NCI-H1092 (cell line): ENCODE data around the gene FHIT.
"Not testable (repeated sequence)": the region's sequence is repeated elsewhere in the genome, so short reads cannot be mapped to it uniquely, and the experiment has no call there.

ENCODE experiments used
- DNase-seq: peaks from one replicate; lab custom pipeline; 2025; lab: John Stamatoyannopoulos, UW

The FHIT gene

GRCh38 chr3:60919296-60919695, 332.0 kb downstream of the FHIT start:
- no peak for DNase-seq

GRCh38 chr3:60917141-60917540, 334.1 kb downstream of the FHIT start:
- DNase-seq: peak; percentile 2

- no peak for DNase-seq
Measured at GRCh38 chr3:60916546-60916945, 334.7 kb downstream of the FHIT start.

GRCh38 chr3:60913474-60913873, 337.8 kb downstream of the FHIT start:
- no peak for DNase-seq

DNA sequence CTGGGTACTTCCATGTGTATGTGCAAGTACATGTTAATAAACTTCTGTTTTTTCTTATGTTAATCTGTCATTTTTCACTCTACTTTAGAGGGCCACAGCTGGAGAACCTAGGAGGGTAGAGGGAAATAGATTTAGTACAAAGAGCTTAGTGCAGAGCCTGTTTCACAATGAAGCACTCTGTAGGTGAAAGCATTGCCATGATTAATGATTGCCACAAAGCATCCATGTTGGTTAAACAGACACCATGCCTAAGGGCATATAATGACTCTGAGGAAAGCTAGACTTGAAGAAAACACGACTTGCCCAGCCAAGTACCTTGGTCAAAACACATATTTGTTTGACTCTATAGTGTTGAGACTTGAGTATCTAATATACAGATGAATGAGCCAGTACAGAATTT, 338.4 kb downstream of the FHIT start:
- DNase-seq: no peak

- DNase-seq: no peak
Measured at GRCh38 chr3:60912142-60912541, 339.1 kb downstream of the FHIT start.

DNA sequence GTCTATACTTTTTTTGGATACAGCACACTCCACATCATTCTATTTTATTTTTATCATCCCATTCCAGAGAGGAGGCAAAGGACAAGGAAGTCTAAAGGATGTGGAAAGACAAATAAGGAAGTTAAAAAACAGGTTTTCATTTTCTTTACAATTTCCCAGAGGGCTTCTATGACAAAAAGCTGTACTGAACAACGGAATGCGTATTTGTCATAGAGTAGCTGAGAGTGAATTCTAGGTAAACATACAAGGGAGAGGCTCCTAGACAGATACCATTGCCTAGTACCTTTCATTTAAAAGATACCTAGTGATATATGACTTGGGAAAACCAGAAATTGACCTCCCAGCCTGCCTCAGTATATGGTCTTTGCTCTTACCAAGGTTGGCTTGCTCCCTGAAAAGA, 341.7 kb downstream of the FHIT start:
- no peak for DNase-seq

- DNase-seq: no peak
Measured at GRCh38 chr3:60906283-60906682, 345.0 kb downstream of the FHIT start.

- DNase-seq: no peak
Measured at GRCh38 chr3:60898321-60898720, 352.9 kb downstream of the FHIT start.

GRCh38 chr3:60893946-60894345, 357.3 kb downstream of the FHIT start:
- no peak for DNase-seq

- no peak for DNase-seq
Measured at GRCh38 chr3:60890226-60890625, 361.0 kb downstream of the FHIT start.

GRCh38 chr3:60888952-60889351, 362.3 kb downstream of the FHIT start:
- not testable (repeated sequence) for DNase-seq

DNA sequence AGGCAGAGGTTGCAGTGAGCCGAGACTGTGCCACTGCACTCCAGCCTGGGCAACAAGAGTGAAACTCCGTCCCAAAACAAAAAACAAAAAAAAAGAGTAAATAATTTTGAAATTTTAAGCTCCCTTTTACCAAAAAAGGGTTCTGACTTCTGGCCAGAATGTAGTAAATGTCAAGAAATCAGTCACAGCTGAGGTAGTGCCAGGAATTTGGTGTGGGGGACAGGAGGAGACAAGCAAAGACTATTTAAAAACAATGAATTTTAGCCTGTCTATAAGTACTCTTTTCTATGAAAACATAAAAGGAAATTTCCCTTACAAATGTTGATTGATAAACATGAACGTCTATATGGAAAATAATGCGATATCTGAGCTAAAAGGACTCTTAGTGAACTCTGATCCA, 363.7 kb downstream of the FHIT start:
- no peak for DNase-seq

DNA sequence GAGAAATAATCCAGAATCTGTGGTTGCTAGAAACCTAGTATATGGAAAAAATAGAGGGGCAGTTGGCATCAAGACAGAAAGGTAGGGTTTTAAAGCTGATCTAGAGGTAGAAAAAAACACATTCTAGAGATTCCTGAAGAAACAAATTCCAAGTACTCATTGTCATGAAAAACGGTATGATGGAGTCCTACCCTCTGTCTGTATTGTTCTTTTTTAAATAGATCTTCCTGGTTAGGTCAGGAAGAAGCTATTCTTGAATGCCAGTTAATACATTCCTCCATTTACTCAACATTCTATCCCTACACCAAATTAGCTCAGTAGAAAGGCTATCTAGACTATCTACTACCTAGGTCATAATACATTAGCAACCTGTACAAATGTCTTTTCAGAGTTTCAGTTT, 364.7 kb downstream of the FHIT start:
- DNase-seq: no peak

- no peak for DNase-seq
Measured at GRCh38 chr3:60884005-60884404, 367.2 kb downstream of the FHIT start.

GRCh38 chr3:60877188-60877587, 374.1 kb downstream of the FHIT start:
- DNase-seq: no peak

- DNase-seq: no peak
Measured at GRCh38 chr3:60870396-60870795, 380.9 kb downstream of the FHIT start.

DNA sequence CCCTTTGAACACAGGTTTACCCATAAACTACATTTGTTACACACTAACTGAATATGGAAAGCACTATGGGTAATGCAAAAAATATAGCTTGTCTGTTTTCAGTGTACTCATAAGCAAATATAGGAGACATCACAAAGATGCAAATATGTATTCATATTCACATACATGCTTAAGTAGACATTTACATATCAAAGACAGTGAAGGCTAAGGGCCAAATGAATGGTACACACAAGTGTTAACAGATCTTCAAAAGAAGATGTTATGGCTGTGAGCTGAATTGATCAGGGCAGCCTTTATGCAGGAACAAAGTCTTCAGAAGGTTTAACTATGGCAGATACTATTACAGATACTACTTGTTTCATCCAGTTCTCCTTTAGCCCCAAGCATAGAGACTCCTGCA, 384.1 kb downstream of the FHIT start:
- no peak for DNase-seq

DNA sequence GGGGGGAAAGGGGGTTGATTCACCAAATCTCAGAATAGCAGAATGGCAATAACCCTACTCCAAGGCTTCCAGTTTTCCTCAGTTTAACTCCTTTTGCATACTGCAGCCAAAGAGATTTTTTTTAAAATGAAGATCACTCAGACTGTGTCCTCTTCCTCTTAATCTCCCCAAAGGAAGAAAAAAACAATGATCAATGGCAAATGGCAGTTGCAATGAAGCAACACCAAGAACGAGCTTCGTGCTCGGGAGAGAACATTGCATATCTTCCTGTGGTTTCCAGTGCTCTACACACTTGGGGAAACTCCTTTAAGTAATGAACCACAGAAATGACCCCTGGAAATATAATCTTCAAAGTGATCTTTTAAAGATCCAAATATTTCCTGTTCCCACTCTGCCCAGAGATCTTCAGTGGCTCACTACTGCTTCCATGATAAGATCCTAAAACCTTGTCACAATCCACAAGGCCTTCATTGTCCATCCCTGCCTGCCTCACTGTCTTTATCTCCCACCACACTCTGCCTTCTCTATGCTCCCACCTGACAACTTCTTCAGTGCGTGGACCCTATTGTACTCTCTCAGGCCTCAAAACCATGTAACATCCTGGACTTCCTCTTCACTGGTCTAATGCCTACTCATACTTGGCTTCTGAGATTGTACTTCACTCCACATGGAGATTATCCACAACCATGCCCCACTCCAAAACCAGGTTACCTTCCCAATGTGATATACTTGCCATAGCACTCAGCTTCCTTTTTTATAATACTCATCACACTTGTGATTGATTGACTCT, 394.8 kb downstream of the FHIT start:
- no peak for DNase-seq

GRCh38 chr3:60855250-60855649, 396.0 kb downstream of the FHIT start:
- DNase-seq: no peak

- DNase-seq: no peak
Measured at GRCh38 chr3:60854791-60855190, 396.5 kb downstream of the FHIT start.

- no peak for DNase-seq
Measured at GRCh38 chr3:60847791-60848190, 403.5 kb downstream of the FHIT start.

GRCh38 chr3:60844256-60844655, 407.0 kb downstream of the FHIT start:
- no peak for DNase-seq

DNA sequence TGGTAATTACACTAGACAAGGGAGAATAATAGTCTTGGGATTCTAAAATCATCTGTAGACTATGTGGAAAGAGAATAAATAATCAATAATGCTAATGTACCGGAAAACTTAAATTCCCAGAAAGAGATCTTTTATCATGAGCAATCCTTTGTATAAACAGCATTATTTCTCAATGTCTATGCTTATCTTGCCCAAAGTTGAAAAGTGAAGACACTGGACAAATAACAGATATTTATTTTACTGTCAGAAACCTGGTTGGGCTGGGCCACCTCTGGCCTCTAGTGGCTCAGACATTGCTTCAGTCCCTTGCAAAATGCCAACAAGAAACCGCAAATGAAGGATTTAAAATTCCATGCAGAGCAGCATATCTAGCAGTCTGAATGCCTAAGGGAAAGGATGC, 409.9 kb downstream of the FHIT start:
- DNase-seq: no peak
